ENCODE data around the gene CLEC2L.
A peak's percentile ranks its signal among the peaks of the same experiment; 100 is the strongest.

CLEC2L gene

GRCh38 chr7:139521439-139521838 lies 2.0 kb upstream of the CLEC2L start:
- WGBS, 2 experiments: 83 to 95% methylated on average over 1 of the region's 1 CpG
- no peak overlapping the region for H3K4me3 ChIP-seq (ENCODE audit: insufficient read depth, low read depth, low read length)
- H3K36me3 ChIP-seq (ENCODE audit: control insufficient read depth, insufficient read depth, low read length): no peaks in the 10 kb centered on the region
- H3K27ac ChIP-seq (ENCODE audit: insufficient read depth, low read depth, low read length, poor library complexity, severe bottlenecking): no peak overlapping the region
- no peaks in the 10 kb centered on the region for H3K9me3 ChIP-seq (ENCODE audit: control insufficient read depth, low read length)
- H3K27me3 ChIP-seq (ENCODE audit: control insufficient read depth, insufficient read depth, low read length, poor library complexity, severe bottlenecking): peaks cover 52% of the 10 kb centered on the region
- no peaks in the 10 kb centered on the region for H3K4me1 ChIP-seq (ENCODE audit: control insufficient read depth, insufficient read depth, low read length)

DNA sequence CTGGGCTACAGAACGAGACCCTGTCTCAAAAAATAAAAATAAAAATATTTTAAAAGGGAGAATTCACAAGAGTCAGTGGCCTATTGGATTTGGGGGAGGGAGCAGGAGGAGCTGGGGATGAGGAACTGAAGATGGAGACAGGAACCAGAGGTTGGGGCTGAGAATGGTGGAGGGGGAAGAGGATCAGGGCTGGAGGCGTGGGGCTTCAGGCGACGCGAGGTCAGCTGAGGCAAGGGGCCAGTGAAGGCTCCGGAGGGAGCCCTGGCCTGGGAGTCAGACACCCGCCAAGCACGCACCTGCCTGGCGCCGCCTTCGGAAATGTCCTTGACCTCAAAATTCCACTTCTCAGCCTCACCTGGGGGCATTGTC lies 671 bp upstream of the CLEC2L start:
- H3K27me3 ChIP-seq (ENCODE audit: control insufficient read depth, insufficient read depth, low read length, poor library complexity, severe bottlenecking): peaks cover 56% of the 10 kb centered on the region
- no peaks in the 10 kb centered on the region for H3K4me1 ChIP-seq (ENCODE audit: control insufficient read depth, insufficient read depth, low read length)
- H3K27ac ChIP-seq (ENCODE audit: insufficient read depth, low read depth, low read length, poor library complexity, severe bottlenecking): no peak overlapping the region
- H3K36me3 ChIP-seq (ENCODE audit: control insufficient read depth, insufficient read depth, low read length): no peaks in the 10 kb centered on the region
- H3K9me3 ChIP-seq (ENCODE audit: control insufficient read depth, low read length): no peaks in the 10 kb centered on the region
- peak overlapping the region; percentile 31 for H3K4me3 ChIP-seq (ENCODE audit: insufficient read depth, low read depth, low read length)
- WGBS, 2 experiments: 40 to 42% methylated on average over 10 of the region's 11 CpGs

GRCh38 chr7:139523968-139524815 lies 707 bp downstream of the CLEC2L start:
- peak overlapping the region; percentile 10 for H3K4me3 ChIP-seq (ENCODE audit: insufficient read depth, low read depth, low read length)
- peaks cover 56% of the 10 kb centered on the region for H3K27me3 ChIP-seq (ENCODE audit: control insufficient read depth, insufficient read depth, low read length, poor library complexity, severe bottlenecking)

DNA sequence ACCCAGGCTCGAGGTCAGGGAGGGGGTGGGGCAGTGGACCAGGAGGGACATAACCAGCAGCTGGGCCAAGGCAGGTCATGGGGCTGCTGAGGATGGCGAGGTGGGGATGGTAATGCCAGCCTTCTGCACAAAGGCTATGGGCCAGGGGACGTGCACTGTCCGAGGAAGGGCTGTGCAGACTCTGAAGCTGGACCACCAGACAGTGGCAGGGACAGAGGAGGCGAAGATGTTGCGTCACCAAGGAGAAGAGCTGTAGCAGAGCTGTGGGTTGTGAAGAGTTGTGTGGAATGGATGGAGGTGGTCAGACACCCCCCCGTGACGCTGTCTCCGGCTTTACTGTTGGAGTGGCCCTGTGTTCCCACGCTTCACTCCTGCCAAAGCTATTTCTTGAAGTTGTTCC lies 1.8 kb downstream of the CLEC2L start:
- WGBS, 2 experiments: 94 to 96% methylated on average over 10 of the region's 10 CpGs
- H3K4me3 ChIP-seq (ENCODE audit: insufficient read depth, low read depth, low read length): no peak overlapping the region
- H3K4me1 ChIP-seq (ENCODE audit: control insufficient read depth, insufficient read depth, low read length): no peaks in the 10 kb centered on the region
- no peaks in the 10 kb centered on the region for H3K9me3 ChIP-seq (ENCODE audit: control insufficient read depth, low read length)
- peaks cover 56% of the 10 kb centered on the region for H3K27me3 ChIP-seq (ENCODE audit: control insufficient read depth, insufficient read depth, low read length, poor library complexity, severe bottlenecking)
- no peak overlapping the region for H3K27ac ChIP-seq (ENCODE audit: insufficient read depth, low read depth, low read length, poor library complexity, severe bottlenecking)
- H3K36me3 ChIP-seq (ENCODE audit: control insufficient read depth, insufficient read depth, low read length): no peaks in the 10 kb centered on the region

More at GRCh38 chr7:139523968-139524815, 707 bp downstream of the CLEC2L start:
- no peak overlapping the region for H3K27ac ChIP-seq (ENCODE audit: insufficient read depth, low read depth, low read length, poor library complexity, severe bottlenecking)
- no peaks in the 10 kb centered on the region for H3K4me1 ChIP-seq (ENCODE audit: control insufficient read depth, insufficient read depth, low read length)
- H3K9me3 ChIP-seq (ENCODE audit: control insufficient read depth, low read length): no peaks in the 10 kb centered on the region
- 24 to 26% methylated on average over 70 of the region's 70 CpGs for WGBS, 2 experiments
- H3K36me3 ChIP-seq (ENCODE audit: control insufficient read depth, insufficient read depth, low read length): no peaks in the 10 kb centered on the region

- H3K36me3 ChIP-seq (ENCODE audit: control insufficient read depth, insufficient read depth, low read length): no peaks in the 10 kb centered on the region
- no peak overlapping the region for H3K27ac ChIP-seq (ENCODE audit: insufficient read depth, low read depth, low read length, poor library complexity, severe bottlenecking)
- H3K27me3 ChIP-seq (ENCODE audit: control insufficient read depth, insufficient read depth, low read length, poor library complexity, severe bottlenecking): peaks cover 56% of the 10 kb centered on the region
- no peak overlapping the region for H3K4me3 ChIP-seq (ENCODE audit: insufficient read depth, low read depth, low read length)
- no peaks in the 10 kb centered on the region for H3K4me1 ChIP-seq (ENCODE audit: control insufficient read depth, insufficient read depth, low read length)
- H3K9me3 ChIP-seq (ENCODE audit: control insufficient read depth, low read length): no peaks in the 10 kb centered on the region
Measured at GRCh38 chr7:139525750-139526149, 2.3 kb downstream of the CLEC2L start.

- WGBS, 2 experiments: 86 to 88% methylated on average over 8 of the region's 8 CpGs
- Histone ChIP-seq H3K27ac (ENCODE audit: insufficient read depth, low read depth, low read length, poor library complexity, severe bottlenecking) (no peak overlapping the region), H3K27me3 (ENCODE audit: control insufficient read depth, insufficient read depth, low read length, poor library complexity, severe bottlenecking) (peaks cover 48% of the 10 kb centered on the region), H3K9me3 (ENCODE audit: control insufficient read depth, low read length) (no peaks in the 10 kb centered on the region), H3K4me3 (ENCODE audit: insufficient read depth, low read depth, low read length) (no peak overlapping the region), H3K4me1 (ENCODE audit: control insufficient read depth, insufficient read depth, low read length) (no peaks in the 10 kb centered on the region), H3K36me3 (ENCODE audit: control insufficient read depth, insufficient read depth, low read length) (no peaks in the 10 kb centered on the region)
Measured at GRCh38 chr7:139526578-139527544, 3.4 kb downstream of the CLEC2L start.

DNA sequence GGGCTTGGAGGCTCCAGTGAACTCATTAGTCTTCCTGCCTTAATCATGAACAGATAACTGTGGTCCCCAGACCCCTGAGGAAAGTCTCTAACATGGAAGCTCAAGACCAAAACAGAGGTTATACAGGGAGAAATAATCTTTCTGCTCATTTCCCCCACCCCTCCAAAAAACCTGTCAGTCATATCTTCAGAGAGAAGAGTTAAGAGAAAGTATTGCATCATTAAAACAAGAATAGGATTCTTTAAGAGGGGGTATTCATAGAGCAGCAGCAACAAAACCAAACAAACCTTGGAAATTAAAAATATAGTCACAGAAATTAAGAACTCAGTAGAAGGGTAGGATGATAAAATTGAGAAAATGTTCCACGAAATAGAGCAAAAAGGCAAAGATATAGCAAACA lies 7.6 kb downstream of the CLEC2L start:
- Histone ChIP-seq H3K4me1 (ENCODE audit: control insufficient read depth, insufficient read depth, low read length) (no peaks in the 10 kb centered on the region), H3K4me3 (ENCODE audit: insufficient read depth, low read depth, low read length) (no peak overlapping the region), H3K27me3 (ENCODE audit: control insufficient read depth, insufficient read depth, low read length, poor library complexity, severe bottlenecking) (peaks cover 8% of the 10 kb centered on the region), H3K9me3 (ENCODE audit: control insufficient read depth, low read length) (no peaks in the 10 kb centered on the region), H3K27ac (ENCODE audit: insufficient read depth, low read depth, low read length, poor library complexity, severe bottlenecking) (no peak overlapping the region), H3K36me3 (ENCODE audit: control insufficient read depth, insufficient read depth, low read length) (no peaks in the 10 kb centered on the region)
- WGBS, 2 experiments: 89 to 94% methylated on average over 1 of the region's 1 CpG

- no peaks in the 10 kb centered on the region for H3K9me3 ChIP-seq (ENCODE audit: control insufficient read depth, low read length)
- H3K36me3 ChIP-seq (ENCODE audit: control insufficient read depth, insufficient read depth, low read length): no peaks in the 10 kb centered on the region
- no peak overlapping the region for H3K27ac ChIP-seq (ENCODE audit: insufficient read depth, low read depth, low read length, poor library complexity, severe bottlenecking)
- no peak overlapping the region for H3K4me3 ChIP-seq (ENCODE audit: insufficient read depth, low read depth, low read length)
- H3K4me1 ChIP-seq (ENCODE audit: control insufficient read depth, insufficient read depth, low read length): no peaks in the 10 kb centered on the region
- 90 to 96% methylated on average over 6 of the region's 6 CpGs for WGBS, 2 experiments
- no peaks in the 10 kb centered on the region for H3K27me3 ChIP-seq (ENCODE audit: control insufficient read depth, insufficient read depth, low read length, poor library complexity, severe bottlenecking)
Measured at GRCh38 chr7:139532636-139533155, 9.2 kb downstream of the CLEC2L start.

GRCh38 chr7:139534096-139534495 lies 10.6 kb downstream of the CLEC2L start:
- WGBS, 2 experiments: 94 to 97% methylated on average over 9 of the region's 9 CpGs
- no peaks in the 10 kb centered on the region for H3K9me3 ChIP-seq (ENCODE audit: control insufficient read depth, low read length)
- no peaks in the 10 kb centered on the region for H3K36me3 ChIP-seq (ENCODE audit: control insufficient read depth, insufficient read depth, low read length)
- no peaks in the 10 kb centered on the region for H3K4me1 ChIP-seq (ENCODE audit: control insufficient read depth, insufficient read depth, low read length)
- H3K4me3 ChIP-seq (ENCODE audit: insufficient read depth, low read depth, low read length): no peak overlapping the region
- H3K27me3 ChIP-seq (ENCODE audit: control insufficient read depth, insufficient read depth, low read length, poor library complexity, severe bottlenecking): no peaks in the 10 kb centered on the region
- H3K27ac ChIP-seq (ENCODE audit: insufficient read depth, low read depth, low read length, poor library complexity, severe bottlenecking): no peak overlapping the region

Data from ectodermal cell (in vitro differentiated cells).